ENCODE results near the gene TCP11L2. TPM values are rescaled to one million over a fixed set of nuclear protein-coding genes. Genes with fewer than 3 reads are reported as not detected.

Gene TCP11L2
- total and polyA plus RNA-seq, 2 of the 13 experiments (the other 11 are each of a cell fraction or from before 2014, with no cell fraction given): 4.6 to 24.1 TPM

DNA sequence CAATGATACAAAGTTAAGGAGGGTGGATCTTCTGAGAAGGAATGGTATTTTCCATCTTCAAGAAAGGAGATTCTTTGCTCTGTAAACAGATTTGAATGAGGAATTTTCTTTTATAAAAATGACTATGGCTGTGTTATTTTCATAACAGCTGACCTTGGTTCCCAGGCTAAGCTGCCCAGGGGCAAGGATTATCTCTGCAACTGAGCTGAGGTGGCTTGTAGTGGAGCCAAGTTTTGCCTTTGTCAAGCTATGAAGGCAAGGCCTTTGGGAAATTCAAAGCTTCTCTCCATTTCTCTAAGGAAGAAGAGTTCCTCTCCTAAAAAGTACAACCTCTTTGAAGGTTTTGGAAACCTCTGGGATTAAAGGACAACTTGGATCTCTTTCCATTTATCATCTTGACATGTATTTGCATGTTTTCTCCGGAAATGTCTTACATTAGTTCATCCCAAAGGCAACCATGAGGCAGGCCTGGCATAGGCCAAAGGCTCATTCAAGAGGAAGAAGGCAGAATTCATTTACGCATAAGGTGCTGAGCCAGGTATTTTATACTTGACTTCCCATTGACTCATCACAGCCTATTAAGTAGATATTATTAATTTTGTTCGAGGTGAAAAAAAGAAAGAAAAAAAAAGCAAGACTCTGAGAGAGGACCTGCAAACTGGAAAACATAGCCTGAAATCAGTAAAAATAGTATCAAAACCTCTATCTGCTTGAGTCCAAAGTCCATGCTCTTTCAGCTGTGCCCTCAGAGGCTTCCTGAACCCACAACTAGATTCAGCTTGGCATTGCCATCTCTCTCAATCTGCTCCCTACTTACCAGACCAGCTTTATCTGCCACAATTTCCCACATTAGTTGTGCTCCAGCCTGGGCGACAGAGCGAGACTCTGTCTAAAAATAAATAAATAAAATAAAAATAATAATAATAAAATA is 30.7 kb upstream of the TCP11L2 start:
- BruUV-seq (replicated peaks): no TSS peak
- no peaks in the 10 kb centered on the region for H4K20me1 ChIP-seq (ENCODE audit: insufficient read depth, low read length)
- intact Hi-C loops (cut with micrococcal nuclease; ENCODE audit: unreplicated experiment) (no loop called here), in situ Hi-C loops (cut with HindIII; ENCODE audit: extremely low pct_ligation_motif_present, low pct_unique_long_range_greater_than_20kb) (no loop called here)
- H2AFZ ChIP-seq (ENCODE audit: low read length): no peak overlapping the region
- H3K27ac ChIP-seq (ENCODE audit: extremely low read length, insufficient read depth, low read length): no peak overlapping the region
- H3K4me1 ChIP-seq (ENCODE audit: insufficient read depth, low read length): peaks cover 49% of the 10 kb centered on the region
- TF ChIP-seq NCOA1 (CRISPR knock-in tag; IDR thresholded peaks at IDR 0.05) (no peak), HMG20A (CRISPR knock-in tag; IDR thresholded peaks at IDR 0.05; ENCODE audit: borderline replicate concordance) (peak; percentile 8; the same call in 1 of the 2 replicates), HNF4A (CRISPR knock-in tag; IDR thresholded peaks at IDR 0.05) (peak; percentile 49), KAT8 (CRISPR knock-in tag; IDR thresholded peaks at IDR 0.05) (no peak), MAFG (CRISPR knock-in tag; IDR thresholded peaks at IDR 0.05) (no peak), MAFK (conservative IDR thresholded peaks at IDR 0.05 in 1 of 2, IDR thresholded peaks at IDR 0.05 in 1 of 2; ENCODE audit: low read length in 2 of 2) (0 out of 4 replicates have a peak, but pooled peaks of 1 of the 2 experiments have one; percentile 2), ETV5 (CRISPR knock-in tag; IDR thresholded peaks at IDR 0.05; ENCODE audit: borderline replicate concordance) (no peak), ZNF160 (CRISPR knock-in tag; IDR thresholded peaks at IDR 0.05) (0 out of 2 replicates have a peak, but pooled peaks have one; percentile 32)
- TF ChIP-seq, protein P1, sequence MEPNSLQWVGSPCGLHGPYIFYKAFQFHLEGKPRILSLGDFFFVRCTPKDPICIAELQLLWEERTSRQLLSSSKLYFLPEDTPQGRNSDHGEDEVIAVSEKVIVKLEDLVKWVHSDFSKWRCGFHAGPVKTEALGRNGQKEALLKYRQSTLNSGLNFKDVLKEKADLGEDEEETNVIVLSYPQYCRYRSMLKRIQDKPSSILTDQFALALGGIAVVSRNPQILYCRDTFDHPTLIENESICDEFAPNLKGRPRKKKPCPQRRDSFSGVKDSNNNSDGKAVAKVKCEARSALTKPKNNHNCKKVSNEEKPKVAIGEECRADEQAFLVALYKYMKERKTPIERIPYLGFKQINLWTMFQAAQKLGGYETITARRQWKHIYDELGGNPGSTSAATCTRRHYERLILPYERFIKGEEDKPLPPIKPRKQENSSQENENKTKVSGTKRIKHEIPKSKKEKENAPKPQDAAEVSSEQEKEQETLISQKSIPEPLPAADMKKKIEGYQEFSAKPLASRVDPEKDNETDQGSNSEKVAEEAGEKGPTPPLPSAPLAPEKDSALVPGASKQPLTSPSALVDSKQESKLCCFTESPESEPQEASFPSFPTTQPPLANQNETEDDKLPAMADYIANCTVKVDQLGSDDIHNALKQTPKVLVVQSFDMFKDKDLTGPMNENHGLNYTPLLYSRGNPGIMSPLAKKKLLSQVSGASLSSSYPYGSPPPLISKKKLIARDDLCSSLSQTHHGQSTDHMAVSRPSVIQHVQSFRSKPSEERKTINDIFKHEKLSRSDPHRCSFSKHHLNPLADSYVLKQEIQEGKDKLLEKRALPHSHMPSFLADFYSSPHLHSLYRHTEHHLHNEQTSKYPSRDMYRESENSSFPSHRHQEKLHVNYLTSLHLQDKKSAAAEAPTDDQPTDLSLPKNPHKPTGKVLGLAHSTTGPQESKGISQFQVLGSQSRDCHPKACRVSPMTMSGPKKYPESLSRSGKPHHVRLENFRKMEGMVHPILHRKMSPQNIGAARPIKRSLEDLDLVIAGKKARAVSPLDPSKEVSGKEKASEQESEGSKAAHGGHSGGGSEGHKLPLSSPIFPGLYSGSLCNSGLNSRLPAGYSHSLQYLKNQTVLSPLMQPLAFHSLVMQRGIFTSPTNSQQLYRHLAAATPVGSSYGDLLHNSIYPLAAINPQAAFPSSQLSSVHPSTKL (CRISPR knock-in tag; IDR thresholded peaks at IDR 0.05): 0 out of 2 replicates have a peak, but pooled peaks have one; percentile 19
- TF ChIP-seq, protein P2, sequence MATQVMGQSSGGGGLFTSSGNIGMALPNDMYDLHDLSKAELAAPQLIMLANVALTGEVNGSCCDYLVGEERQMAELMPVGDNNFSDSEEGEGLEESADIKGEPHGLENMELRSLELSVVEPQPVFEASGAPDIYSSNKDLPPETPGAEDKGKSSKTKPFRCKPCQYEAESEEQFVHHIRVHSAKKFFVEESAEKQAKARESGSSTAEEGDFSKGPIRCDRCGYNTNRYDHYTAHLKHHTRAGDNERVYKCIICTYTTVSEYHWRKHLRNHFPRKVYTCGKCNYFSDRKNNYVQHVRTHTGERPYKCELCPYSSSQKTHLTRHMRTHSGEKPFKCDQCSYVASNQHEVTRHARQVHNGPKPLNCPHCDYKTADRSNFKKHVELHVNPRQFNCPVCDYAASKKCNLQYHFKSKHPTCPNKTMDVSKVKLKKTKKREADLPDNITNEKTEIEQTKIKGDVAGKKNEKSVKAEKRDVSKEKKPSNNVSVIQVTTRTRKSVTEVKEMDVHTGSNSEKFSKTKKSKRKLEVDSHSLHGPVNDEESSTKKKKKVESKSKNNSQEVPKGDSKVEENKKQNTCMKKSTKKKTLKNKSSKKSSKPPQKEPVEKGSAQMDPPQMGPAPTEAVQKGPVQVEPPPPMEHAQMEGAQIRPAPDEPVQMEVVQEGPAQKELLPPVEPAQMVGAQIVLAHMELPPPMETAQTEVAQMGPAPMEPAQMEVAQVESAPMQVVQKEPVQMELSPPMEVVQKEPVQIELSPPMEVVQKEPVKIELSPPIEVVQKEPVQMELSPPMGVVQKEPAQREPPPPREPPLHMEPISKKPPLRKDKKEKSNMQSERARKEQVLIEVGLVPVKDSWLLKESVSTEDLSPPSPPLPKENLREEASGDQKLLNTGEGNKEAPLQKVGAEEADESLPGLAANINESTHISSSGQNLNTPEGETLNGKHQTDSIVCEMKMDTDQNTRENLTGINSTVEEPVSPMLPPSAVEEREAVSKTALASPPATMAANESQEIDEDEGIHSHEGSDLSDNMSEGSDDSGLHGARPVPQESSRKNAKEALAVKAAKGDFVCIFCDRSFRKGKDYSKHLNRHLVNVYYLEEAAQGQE (IDR thresholded peaks at IDR 0.05; ENCODE audit: borderline replicate concordance in 1 of 2, low read depth in 1 of 2, low read length in 2 of 2): no peak
- no peaks in the 10 kb centered on the region for H3K36me3 ChIP-seq (replicated peaks in 1 of 2; ENCODE audit: control insufficient read depth in 1 of 2, insufficient read depth in 2 of 2, low read length in 2 of 2)
- 53% methylated on average over 5 of the region's 5 CpGs for WGBS (ENCODE audit: low lambda C conversion rate)
- DNase-seq (ENCODE audit: low spot score) (no peak), FAIRE-seq (no peak), ATAC-seq (no peak)
- ChIA-PET CTCF (ENCODE audit: low intra/inter-chr PET ratio, low total read pairs) (no interaction called here), POLR2A (interaction anchor here (0.6 to 1.5 kb wide), 3 partner anchors 10 to 26 kb away, joined by 3 to 5 read pairs (median 3); partner anchors contain the start of gene CKAP4)
- no peaks in the 10 kb centered on the region for H3K9me3 ChIP-seq (ENCODE audit: low read length)
- H3K27me3 ChIP-seq (ENCODE audit: control insufficient read depth in 1 of 2, insufficient read depth in 2 of 2, low read length in 2 of 2): peaks cover 1 to 2% of the 10 kb centered on the region in 2 experiments; a peak in 1 of 5 replicates
- H3K79me2 ChIP-seq (ENCODE audit: insufficient read depth, low read length): no peaks in the 10 kb centered on the region
- H3K4me2 ChIP-seq (ENCODE audit: low read depth, low read length): no peak overlapping the region; the same call in 1 of the 2 replicates
- no peak overlapping the region for H3K4me3 ChIP-seq (replicated peaks in 1 of 3; ENCODE audit: insufficient read depth in 1 of 3, low read depth in 2 of 3, low read length in 3 of 3)
- 0 out of 2 replicates have a peak overlapping the region, but pooled peaks have one; percentile 6 for H3K9ac ChIP-seq (ENCODE audit: insufficient read depth, low read depth, low read length)
